ENCODE data around the gene TLR8. TPM values are rescaled to one million over a fixed set of nuclear protein-coding genes. Genes with fewer than 3 reads are reported as not detected.
A peak's percentile ranks its signal among the peaks of the same experiment; 100 is the strongest.

The TLR8 gene
- total RNA-seq, 4 donors from 2014 or later, result 0.37 to 1.3 (median 0.82) TPM; not detected in 1

- Histone ChIP-seq H3K27me3 (no peaks in the 10 kb centered on the region), H3K36me3 (no peaks in the 10 kb centered on the region), H3K9me3 (no peaks in the 10 kb centered on the region), H3K4me1 (no peaks in the 10 kb centered on the region), H3K4me3 (no peak overlapping the region), H3K27ac (no peak overlapping the region)
- intact Hi-C loops (cut with DNase I; ENCODE audit: low total_unique reads), result loop anchor here (10.0 kb wide), 1 partner anchor 77 kb away; no protein-coding TSS in a partner anchor
- TF ChIP-seq POLR2AphosphoS5 (IDR thresholded peaks at IDR 0.05) (no peak), EP300 (IDR thresholded peaks at IDR 0.05; ENCODE audit: low read depth) (no peak), POLR2A (IDR thresholded peaks at IDR 0.05) (no peak), CTCF (IDR thresholded peaks at IDR 0.05) (no peak)
- DNase-seq, result no peak
- in situ Hi-C loops (cut with MboI; ENCODE audit: low pct_ligation_motif_present in 1 of 4, low pct_unique_long_range_greater_than_20kb in 1 of 4, low sequenced_read_pairs in 3 of 4), result loop anchor here in 1 of 4 donors (10.0 kb wide), 1 partner anchor 67 kb away; no protein-coding TSS in a partner anchor
- WGBS, 2 donors (ENCODE audit: low coverage in 1 of 2), result 33% methylated on average over 2 of the region's 2 CpGs; no CpG with 5 or more reads in 1 of the 2 donors
Observed at GRCh38 chrX:12891915-12892506, 14.4 kb upstream of the TLR8 start.

- TF ChIP-seq CTCF (IDR thresholded peaks at IDR 0.05) (no peak), EP300 (IDR thresholded peaks at IDR 0.05; ENCODE audit: low read depth) (no peak), POLR2AphosphoS5 (IDR thresholded peaks at IDR 0.05) (no peak), POLR2A (IDR thresholded peaks at IDR 0.05) (no peak)
- DNase-seq, result no peak
- Histone ChIP-seq H3K36me3 (no peaks in the 10 kb centered on the region), H3K9me3 (no peaks in the 10 kb centered on the region), H3K4me3 (no peak overlapping the region), H3K27me3 (no peaks in the 10 kb centered on the region), H3K27ac (no peak overlapping the region), H3K4me1 (no peaks in the 10 kb centered on the region)
- intact Hi-C loops (cut with DNase I; ENCODE audit: low total_unique reads), result loop anchor here (10.0 kb wide), 1 partner anchor 78 kb away; no protein-coding TSS in a partner anchor
- in situ Hi-C loops (cut with MboI; ENCODE audit: low pct_ligation_motif_present in 1 of 4, low pct_unique_long_range_greater_than_20kb in 1 of 4, low sequenced_read_pairs in 3 of 4), result loop anchor here in 1 of 4 donors (10.0 kb wide), 1 partner anchor 68 kb away; no protein-coding TSS in a partner anchor
- WGBS, 2 donors (ENCODE audit: low coverage in 1 of 2), result 79% methylated on average over 2 of the region's 2 CpGs; no CpG with 5 or more reads in 1 of the 2 donors
Observed at GRCh38 chrX:12892716-12893115, 13.7 kb upstream of the TLR8 start.

GRCh38 chrX:12894074-12895030 lies 12.1 kb upstream of the TLR8 start:
- H3K27ac ChIP-seq, result no peak overlapping the region
- H3K4me1 ChIP-seq, result no peaks in the 10 kb centered on the region
- WGBS, 2 donors (ENCODE audit: low coverage in 1 of 2), result 44% methylated on average over 12 of the region's 12 CpGs; no CpG with 5 or more reads in 1 of the 2 donors
- no peak overlapping the region for H3K4me3 ChIP-seq
- TF ChIP-seq CTCF (IDR thresholded peaks at IDR 0.05) (peak; percentile 48 to 62 (median 55)), EP300 (IDR thresholded peaks at IDR 0.05; ENCODE audit: low read depth) (no peak)
- in situ Hi-C loops (cut with MboI; ENCODE audit: low pct_ligation_motif_present in 1 of 4, low pct_unique_long_range_greater_than_20kb in 1 of 4, low sequenced_read_pairs in 3 of 4) (loop anchor here in 1 of 4 donors (10.0 kb wide), 1 partner anchor 70 kb away; no protein-coding TSS in a partner anchor), intact Hi-C loops (cut with DNase I; ENCODE audit: low total_unique reads) (loop anchor here (10.0 kb wide), 1 partner anchor 80 kb away; no protein-coding TSS in a partner anchor)
- no peaks in the 10 kb centered on the region for H3K36me3 ChIP-seq
- DNase-seq, result peak; percentile 37
- H3K27me3 ChIP-seq, result no peaks in the 10 kb centered on the region
- H3K9me3 ChIP-seq, result no peaks in the 10 kb centered on the region

- in situ Hi-C loops (cut with MboI; ENCODE audit: low pct_ligation_motif_present in 1 of 4, low pct_unique_long_range_greater_than_20kb in 1 of 4, low sequenced_read_pairs in 3 of 4), result loop anchor here in 1 of 4 donors (10.0 kb wide), 1 partner anchor 71 kb away; no protein-coding TSS in a partner anchor
- intact Hi-C loops (cut with DNase I; ENCODE audit: low total_unique reads), result loop anchor here (10.0 kb wide), 1 partner anchor 81 kb away; no protein-coding TSS in a partner anchor
- 52 to 75% methylated on average over 2 of the region's 2 CpGs for WGBS, 2 donors (ENCODE audit: low coverage in 1 of 2)
- Histone ChIP-seq H3K4me1 (no peaks in the 10 kb centered on the region), H3K9me3 (no peaks in the 10 kb centered on the region), H3K4me3 (no peak overlapping the region), H3K27me3 (no peaks in the 10 kb centered on the region), H3K27ac (no peak overlapping the region), H3K36me3 (no peaks in the 10 kb centered on the region)
- no peak for DNase-seq
- no peak for TF ChIP-seq EP300 (IDR thresholded peaks at IDR 0.05; ENCODE audit: low read depth)
- TF ChIP-seq POLR2A (IDR thresholded peaks at IDR 0.05), result no peak
- TF ChIP-seq POLR2AphosphoS5 (IDR thresholded peaks at IDR 0.05), result no peak
- no peak for TF ChIP-seq CTCF (IDR thresholded peaks at IDR 0.05)
Observed at GRCh38 chrX:12895866-12896265, 10.6 kb upstream of the TLR8 start.
